ENCODE data around the gene AKR1D1.
"Not testable (repeated sequence)": the region's sequence is repeated elsewhere in the genome, so short reads cannot be mapped to it uniquely, and the experiment has no call there.

AKR1D1 gene

GRCh38 chr7:138125598-138126111 is 49.4 kb downstream of the AKR1D1 start:
- ATAC-seq: peak; percentile 32 to 34

GRCh38 chr7:138126928-138127327 is 50.7 kb downstream of the AKR1D1 start:
- ATAC-seq: no peak

GRCh38 chr7:138127996-138128395 is 51.7 kb downstream of the AKR1D1 start:
- ATAC-seq: no peak

GRCh38 chr7:138129551-138130165 is 53.4 kb downstream of the AKR1D1 start:
- ATAC-seq: no peak

GRCh38 chr7:138137423-138138171 is 61.3 kb downstream of the AKR1D1 start:
- ATAC-seq: no peak

- no peak for ATAC-seq
These were observed 62.0 kb downstream of the AKR1D1 start for GRCh38 chr7:138138244-138138643.

GRCh38 chr7:138142583-138143201 is 66.4 kb downstream of the AKR1D1 start:
- no peak for ATAC-seq

- no peak for ATAC-seq
These were observed 68.7 kb downstream of the AKR1D1 start for GRCh38 chr7:138144958-138145357.

GRCh38 chr7:138146221-138146620 is 70.0 kb downstream of the AKR1D1 start:
- not testable (repeated sequence) for ATAC-seq

- ATAC-seq: not testable (repeated sequence)
These were observed 70.8 kb downstream of the AKR1D1 start for GRCh38 chr7:138146757-138147734.

GRCh38 chr7:138151731-138152577 is 75.7 kb downstream of the AKR1D1 start:
- no peak for ATAC-seq

GRCh38 chr7:138154661-138155060 is 78.4 kb downstream of the AKR1D1 start:
- no peak for ATAC-seq

- no peak for ATAC-seq
These were observed 81.4 kb downstream of the AKR1D1 start for GRCh38 chr7:138157702-138158101.

GRCh38 chr7:138158739-138159528 is 82.7 kb downstream of the AKR1D1 start:
- no peak for ATAC-seq

GRCh38 chr7:138161600-138162081 is 85.4 kb downstream of the AKR1D1 start:
- peak; percentile 74 to 85 for ATAC-seq

- ATAC-seq: no peak
These were observed 86.0 kb downstream of the AKR1D1 start for GRCh38 chr7:138162236-138162635.

GRCh38 chr7:138163800-138164199 is 87.5 kb downstream of the AKR1D1 start:
- ATAC-seq: no peak

- ATAC-seq: no peak
These were observed 88.5 kb downstream of the AKR1D1 start for GRCh38 chr7:138164804-138165203.

- no peak for ATAC-seq
These were observed 90.4 kb downstream of the AKR1D1 start for GRCh38 chr7:138166681-138167080.

GRCh38 chr7:138167222-138167621 is 91.0 kb downstream of the AKR1D1 start:
- ATAC-seq: no peak
